Suprapubic skin (tissue), 4 donors: ENCODE measurements around the gene ALDH7A1.

Source experiments
- EP300 ChIP-seq: sonication (generic); formaldehyde crosslinking; IDR thresholded peaks from one replicate; pipeline ENCODE4 v1.6.1; 2017; ENCODE audit warnings: antibody characterized with exemption
- POLR2A ChIP-seq, 2 donors: fragments of 450-650 bp; IDR thresholded peaks; one replicate each; pipeline ENCODE4 v1.6.1; 2017; ENCODE audit warnings: antibody characterized with exemption in 2 of 2, mild to moderate bottlenecking in 2 of 2, moderate library complexity in 2 of 2
- POLR2AphosphoS5 ChIP-seq, 3 donors: sonication (generic); formaldehyde crosslinking; IDR thresholded peaks; one replicate each; pipeline ENCODE4 v1.6.1; 2017; ENCODE audit warnings: antibody characterized with exemption in 3 of 3
- TF ChIP-seq, protein P1 (sequence below), 2 donors: fragments of 200-600 bp in 1 of 2; fragments of 450-650 bp in 1 of 2; sonication (generic) in 1 of 2; IDR thresholded peaks; one replicate each; pipeline ENCODE4 v1.5.1; 2016 to 2019; ENCODE audit warnings: antibody characterized with exemption in 2 of 2, mild to moderate bottlenecking in 1 of 2, moderate library complexity in 1 of 2

DNA sequence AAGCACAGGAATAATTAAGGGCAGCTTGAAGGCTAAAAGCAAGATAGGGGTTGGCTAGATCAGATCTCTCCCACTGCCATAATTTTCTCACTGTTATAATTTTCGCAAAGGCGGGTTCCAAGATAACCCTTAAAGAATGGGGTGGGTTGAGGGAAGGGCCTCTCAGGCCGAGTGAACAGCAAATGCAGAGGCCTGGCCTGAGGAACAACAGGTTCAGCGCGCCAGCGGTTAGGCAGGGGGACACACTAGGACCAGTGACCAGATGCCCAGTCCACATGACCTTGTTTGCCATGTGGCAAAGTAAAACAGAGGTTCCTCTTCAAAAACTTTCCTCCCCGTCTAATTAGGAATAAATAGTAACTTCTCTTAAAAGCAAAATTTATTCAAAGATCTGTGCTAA lies 4.5 kb upstream of the ALDH7A1 start:
- TF ChIP-seq, protein P1, sequence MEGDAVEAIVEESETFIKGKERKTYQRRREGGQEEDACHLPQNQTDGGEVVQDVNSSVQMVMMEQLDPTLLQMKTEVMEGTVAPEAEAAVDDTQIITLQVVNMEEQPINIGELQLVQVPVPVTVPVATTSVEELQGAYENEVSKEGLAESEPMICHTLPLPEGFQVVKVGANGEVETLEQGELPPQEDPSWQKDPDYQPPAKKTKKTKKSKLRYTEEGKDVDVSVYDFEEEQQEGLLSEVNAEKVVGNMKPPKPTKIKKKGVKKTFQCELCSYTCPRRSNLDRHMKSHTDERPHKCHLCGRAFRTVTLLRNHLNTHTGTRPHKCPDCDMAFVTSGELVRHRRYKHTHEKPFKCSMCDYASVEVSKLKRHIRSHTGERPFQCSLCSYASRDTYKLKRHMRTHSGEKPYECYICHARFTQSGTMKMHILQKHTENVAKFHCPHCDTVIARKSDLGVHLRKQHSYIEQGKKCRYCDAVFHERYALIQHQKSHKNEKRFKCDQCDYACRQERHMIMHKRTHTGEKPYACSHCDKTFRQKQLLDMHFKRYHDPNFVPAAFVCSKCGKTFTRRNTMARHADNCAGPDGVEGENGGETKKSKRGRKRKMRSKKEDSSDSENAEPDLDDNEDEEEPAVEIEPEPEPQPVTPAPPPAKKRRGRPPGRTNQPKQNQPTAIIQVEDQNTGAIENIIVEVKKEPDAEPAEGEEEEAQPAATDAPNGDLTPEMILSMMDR (IDR thresholded peaks at IDR 0.05) = no peak
- no peak for TF ChIP-seq POLR2A (IDR thresholded peaks at IDR 0.05)
- no peak for TF ChIP-seq EP300
- no peak for TF ChIP-seq POLR2AphosphoS5 (IDR thresholded peaks at IDR 0.05)
